DND-41 (cell line): ENCODE measurements around the gene HNF1B.

Experiments
- CTCF ChIP-seq: IDR thresholded peaks from 2 replicates; pipeline ENCODE4 v1.5.1; 2012; ENCODE audit warnings: borderline replicate concordance, low read length, moderate library complexity, mild to moderate bottlenecking; ENCODE audit not compliant: poor library complexity, severe bottlenecking; ENCODE audit errors: extremely low read depth
- EZH2 ChIP-seq: IDR thresholded peaks from 3 replicates; pipeline ENCODE4 v1.6.1; 2012; ENCODE audit warnings: borderline replicate concordance, low read depth, mild to moderate bottlenecking, moderate library complexity, low read length, inconsistent platforms; ENCODE audit not compliant: severe bottlenecking

GRCh38 chr17:37708008-37708615 is 36.7 kb downstream of the HNF1B start:
- no peak for TF ChIP-seq CTCF
- no peak for TF ChIP-seq EZH2
